SJCRH30 (cell line): Measurements from ENCODE around the gene LASP1. TPM values are rescaled to one million over a fixed set of nuclear protein-coding genes. Genes with fewer than 3 reads are reported as not detected.
"Not testable (repeated sequence)": the region's sequence is repeated elsewhere in the genome, so short reads cannot be mapped to it uniquely, and the experiment has no call there.

Experiments used
- DNase-seq, 2 experiments: peaks; one replicate each; pipeline ENCODE4 v3.0.0-alpha.2; 2015 to 2020
- H3K27ac ChIP-seq: fragments of 250-450 bp; sonication (Bioruptor Pico); 2 replicates; pipeline ENCODE4 v1.5.1; 2020; ENCODE audit warnings: mild to moderate bottlenecking, moderate library complexity
- H3K27me3 ChIP-seq: fragments of 250-450 bp; sonication (Bioruptor Pico); 2 replicates; pipeline ENCODE4 v1.5.1; 2020; ENCODE audit warnings: mild to moderate bottlenecking, moderate library complexity
- H3K36me3 ChIP-seq: fragments of 250-450 bp; sonication (Bioruptor Pico); 2 replicates; pipeline ENCODE4 v1.5.1; 2020; ENCODE audit warnings: mild to moderate bottlenecking, moderate library complexity
- H3K4me1 ChIP-seq: fragments of 250-450 bp; sonication (Bioruptor Pico); 2 replicates; pipeline ENCODE4 v1.5.1; 2020; ENCODE audit warnings: mild to moderate bottlenecking, moderate library complexity
- H3K4me3 ChIP-seq: fragments of 250-450 bp; sonication (Bioruptor Pico); 2 replicates; pipeline ENCODE4 v1.5.1; 2020; ENCODE audit warnings: mild to moderate bottlenecking, moderate library complexity
- H3K9me3 ChIP-seq: fragments of 250-450 bp; sonication (Bioruptor Pico); replicated peaks from 2 replicates; pipeline ENCODE4 v1.5.1; 2020; ENCODE audit warnings: mild to moderate bottlenecking, moderate library complexity
- total RNA-seq: library from RNA; depleted of rRNA; stranded (reverse); fragments of >200 nt; shearing (Covaris generic); gene quantifications from 2 replicates; pipeline ENCODE4 v1.2.3, GENCODE V29; 2014

The LASP1 gene
- total RNA-seq, 1 experiment from 2014 or later = 38.8 TPM

DNA sequence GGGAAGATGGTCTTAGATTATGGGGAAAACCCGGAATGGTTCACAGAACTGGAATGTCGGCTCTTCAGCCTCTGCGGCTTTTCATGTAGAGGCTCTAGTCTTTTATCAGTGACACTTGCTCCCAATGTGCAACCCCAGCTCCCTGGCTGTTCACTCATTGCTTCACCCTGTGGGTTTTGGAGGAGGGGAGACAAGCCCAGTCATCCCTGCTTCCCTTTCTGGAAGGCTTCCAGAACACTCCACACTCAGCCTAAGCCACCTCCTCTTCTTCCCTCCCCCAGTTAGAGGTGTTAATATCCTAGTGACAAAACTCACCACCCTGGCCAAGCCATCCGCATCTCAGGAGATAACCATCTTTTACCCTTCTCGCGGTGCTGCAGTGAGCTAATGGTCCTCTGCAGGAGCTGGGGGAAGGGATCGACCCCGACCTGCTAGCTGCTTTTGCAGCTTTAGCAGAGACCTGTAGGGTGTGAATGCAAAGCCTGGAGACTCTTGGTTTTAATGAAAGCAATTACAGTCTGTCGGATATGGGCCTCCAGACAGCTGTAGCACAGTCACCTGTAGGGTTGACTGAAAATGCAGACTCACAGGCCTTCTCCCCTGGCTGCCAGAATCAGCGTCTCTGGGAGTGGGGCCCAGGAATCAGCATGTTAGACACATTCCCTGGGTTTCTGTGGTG is 31.3 kb downstream of the LASP1 start:
- Histone ChIP-seq H3K27me3 (no peaks in the 10 kb centered on the region), H3K36me3 (peaks cover 17% of the 10 kb centered on the region), H3K4me3 (no peak overlapping the region), H3K4me1 (peaks cover 18% of the 10 kb centered on the region), H3K9me3 (no peaks in the 10 kb centered on the region), H3K27ac (no peak overlapping the region)
- no peak for DNase-seq

DNA sequence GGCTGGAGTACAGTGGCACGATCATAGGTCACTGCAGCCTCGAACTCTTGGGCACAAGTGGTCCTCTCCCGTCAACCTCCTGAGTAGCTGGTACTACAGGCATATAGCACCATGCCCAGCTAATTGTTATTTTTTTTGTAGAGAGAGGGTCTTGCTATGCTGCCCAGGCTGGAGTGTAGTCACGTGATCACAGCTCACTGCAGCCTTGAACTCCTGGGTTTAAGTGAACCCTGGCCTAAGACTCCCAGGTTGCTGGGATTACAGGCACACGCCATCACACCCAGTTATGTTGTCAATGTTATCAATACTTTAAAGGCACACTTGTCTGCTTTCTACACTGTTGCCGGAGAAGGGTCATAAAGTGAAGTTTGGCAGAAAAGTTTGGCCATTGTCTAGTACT is 33.5 kb downstream of the LASP1 start:
- Histone ChIP-seq H3K4me3 (no peak overlapping the region), H3K27me3 (no peaks in the 10 kb centered on the region), H3K36me3 (peaks cover 17% of the 10 kb centered on the region), H3K4me1 (no peaks in the 10 kb centered on the region), H3K27ac (no peak overlapping the region), H3K9me3 (no peaks in the 10 kb centered on the region)
- DNase-seq = no peak

DNA sequence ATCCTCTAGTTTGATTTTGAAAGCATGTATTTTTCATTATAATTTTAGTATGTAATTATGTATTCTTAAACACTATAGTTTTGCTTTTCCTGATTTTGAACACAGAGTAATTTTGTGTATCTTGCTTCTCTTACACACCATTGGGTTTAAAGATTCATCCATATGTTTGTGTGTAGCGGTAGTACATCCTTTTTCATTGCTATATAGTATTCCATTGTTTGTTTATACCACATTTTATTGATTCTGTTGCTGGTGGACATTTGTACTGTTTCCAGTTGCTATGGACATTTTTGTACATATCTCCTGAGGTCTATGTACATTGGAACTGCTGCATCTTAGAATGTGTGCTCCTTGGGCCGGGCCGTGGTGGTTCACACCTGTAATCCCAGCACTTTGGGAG is 35.0 kb downstream of the LASP1 start:
- DNase-seq = no peak
- Histone ChIP-seq H3K36me3 (peaks cover 15% of the 10 kb centered on the region), H3K9me3 (no peaks in the 10 kb centered on the region), H3K4me3 (no peak overlapping the region), H3K4me1 (no peaks in the 10 kb centered on the region), H3K27ac (no peak overlapping the region), H3K27me3 (no peaks in the 10 kb centered on the region)

DNA sequence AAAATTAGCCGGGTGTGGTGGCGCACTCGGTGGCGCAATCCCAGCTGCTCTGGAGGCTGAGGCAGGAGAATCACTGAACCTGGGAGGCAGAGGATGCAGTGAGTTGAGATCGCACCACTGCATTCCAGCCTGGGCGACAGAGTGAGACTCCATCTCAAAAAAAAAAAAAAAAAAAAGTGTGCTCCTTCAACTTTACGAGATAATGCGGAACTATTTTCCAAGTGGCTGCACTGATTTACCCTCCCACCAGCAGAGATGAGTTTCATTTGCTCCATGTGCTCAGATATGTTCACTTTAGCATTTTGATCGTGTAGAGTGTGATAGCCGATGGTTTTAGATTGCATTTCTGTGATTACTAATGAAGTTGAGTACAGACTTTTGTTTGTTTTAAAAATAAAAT is 35.5 kb downstream of the LASP1 start:
- no peaks in the 10 kb centered on the region for H3K27me3 ChIP-seq
- H3K4me3 ChIP-seq = no peak overlapping the region
- H3K36me3 ChIP-seq = peaks cover 14% of the 10 kb centered on the region
- no peaks in the 10 kb centered on the region for H3K4me1 ChIP-seq
- H3K27ac ChIP-seq = no peak overlapping the region
- DNase-seq = no peak
- H3K9me3 ChIP-seq = no peaks in the 10 kb centered on the region

DNA sequence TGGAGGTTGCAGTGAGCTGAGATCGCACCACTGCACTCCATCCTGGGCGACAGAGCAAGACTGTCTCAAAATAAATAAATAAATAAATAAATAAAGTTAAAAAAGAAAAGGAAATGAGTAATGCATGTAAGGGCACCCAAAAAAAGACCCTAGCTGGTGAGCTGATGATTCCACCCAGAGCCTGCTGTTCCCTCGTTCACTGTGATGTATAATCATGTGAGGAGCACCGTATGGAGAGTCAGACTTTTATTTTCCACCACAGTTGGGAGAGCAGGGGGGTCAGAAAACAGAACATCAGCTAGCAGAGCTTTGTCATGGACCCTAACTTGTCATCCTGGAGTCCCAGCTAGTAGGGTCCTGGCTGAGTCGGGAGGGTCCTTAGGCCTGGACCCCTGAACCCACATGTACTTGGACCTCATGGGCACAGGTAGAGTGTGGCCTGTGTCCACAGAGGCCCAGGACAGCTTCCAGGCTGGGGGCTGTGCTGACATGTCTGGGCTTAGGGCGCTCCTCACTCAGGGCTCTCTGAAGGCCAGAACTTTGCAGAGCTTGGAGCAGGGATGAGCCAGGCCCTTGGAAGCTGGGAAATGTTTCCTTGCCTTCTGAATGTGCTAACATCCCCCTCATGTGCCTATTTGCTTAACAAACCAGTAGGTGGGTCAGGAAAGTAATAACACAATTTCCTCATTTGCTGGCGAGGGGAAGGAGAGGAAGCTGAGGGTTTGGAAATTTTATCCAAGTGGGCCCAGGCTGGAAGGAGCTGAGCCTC is 36.8 kb downstream of the LASP1 start:
- Histone ChIP-seq H3K4me3 (no peak overlapping the region), H3K27ac (no peak overlapping the region), H3K9me3 (no peaks in the 10 kb centered on the region), H3K27me3 (no peaks in the 10 kb centered on the region), H3K4me1 (no peaks in the 10 kb centered on the region), H3K36me3 (peaks cover 14% of the 10 kb centered on the region)
- no peak for DNase-seq

DNA sequence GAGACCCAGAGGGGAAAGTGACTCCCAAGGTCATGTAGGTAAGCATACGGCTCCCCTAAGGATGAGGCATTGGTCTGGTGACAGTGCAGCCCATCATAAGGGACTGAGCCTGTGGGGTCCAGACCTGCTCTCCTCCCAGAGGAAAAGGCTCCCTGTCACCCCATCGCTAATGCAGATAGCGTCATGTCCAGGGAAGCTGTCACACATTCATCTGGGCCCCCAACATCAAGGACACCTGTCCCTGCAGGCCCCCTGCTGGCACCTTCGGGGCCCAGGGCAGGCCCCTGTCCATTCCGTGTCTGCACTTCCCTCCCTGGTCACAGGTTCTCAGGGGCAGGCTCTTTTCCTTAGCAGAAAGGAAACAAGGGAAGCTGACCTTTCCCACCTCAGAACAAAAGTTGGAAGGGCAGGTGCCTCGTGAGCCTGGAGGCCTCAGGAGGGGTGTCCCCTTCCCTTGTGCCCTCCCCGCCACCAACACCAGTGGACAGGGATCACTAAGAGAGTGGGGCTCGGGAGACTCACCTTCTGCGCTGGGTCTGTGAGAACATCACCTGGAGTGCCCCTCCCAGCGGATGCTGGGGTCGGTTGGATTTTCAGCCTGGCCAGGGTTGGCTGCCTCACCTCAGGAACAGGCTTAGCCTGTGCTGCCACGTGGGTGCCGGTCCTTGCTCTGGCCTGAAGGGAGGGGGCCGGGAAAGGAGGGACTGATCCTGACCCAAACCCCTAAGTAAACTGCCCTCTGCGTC is 38.2 kb downstream of the LASP1 start:
- Histone ChIP-seq H3K27ac (no peak overlapping the region), H3K27me3 (no peaks in the 10 kb centered on the region), H3K4me1 (no peaks in the 10 kb centered on the region), H3K9me3 (no peaks in the 10 kb centered on the region), H3K36me3 (peaks cover 14% of the 10 kb centered on the region), H3K4me3 (no peak overlapping the region)
- no peak for DNase-seq

DNA sequence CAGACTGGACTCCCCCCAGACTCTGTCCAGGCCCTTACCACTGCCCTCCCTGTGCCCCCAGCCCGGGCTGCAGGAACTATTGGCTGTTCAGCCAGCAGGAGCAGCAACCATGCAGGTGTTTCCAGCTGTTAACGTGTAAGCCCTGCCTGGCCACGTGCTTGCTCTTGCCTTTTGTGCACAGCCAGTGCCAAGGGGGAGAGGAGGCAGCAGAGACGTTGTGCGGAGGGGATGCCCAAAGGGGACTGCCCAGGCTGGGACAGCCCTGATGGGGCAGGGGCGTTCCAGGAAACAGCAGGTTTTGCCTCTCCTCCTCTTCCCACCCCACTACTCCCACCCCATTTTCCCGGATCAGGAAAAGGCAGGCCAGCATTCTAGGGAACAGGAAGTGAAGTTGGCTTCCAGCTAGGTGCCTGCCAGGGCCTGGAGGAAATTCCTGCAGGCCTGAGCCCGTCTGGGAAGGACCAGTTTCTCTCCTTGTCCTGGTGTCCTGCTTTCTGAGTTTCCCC is 38.9 kb downstream of the LASP1 start:
- no peak for DNase-seq
- Histone ChIP-seq H3K4me3 (no peak overlapping the region), H3K27ac (no peak overlapping the region), H3K9me3 (no peaks in the 10 kb centered on the region), H3K27me3 (no peaks in the 10 kb centered on the region), H3K4me1 (no peaks in the 10 kb centered on the region), H3K36me3 (peaks cover 10% of the 10 kb centered on the region)

DNA sequence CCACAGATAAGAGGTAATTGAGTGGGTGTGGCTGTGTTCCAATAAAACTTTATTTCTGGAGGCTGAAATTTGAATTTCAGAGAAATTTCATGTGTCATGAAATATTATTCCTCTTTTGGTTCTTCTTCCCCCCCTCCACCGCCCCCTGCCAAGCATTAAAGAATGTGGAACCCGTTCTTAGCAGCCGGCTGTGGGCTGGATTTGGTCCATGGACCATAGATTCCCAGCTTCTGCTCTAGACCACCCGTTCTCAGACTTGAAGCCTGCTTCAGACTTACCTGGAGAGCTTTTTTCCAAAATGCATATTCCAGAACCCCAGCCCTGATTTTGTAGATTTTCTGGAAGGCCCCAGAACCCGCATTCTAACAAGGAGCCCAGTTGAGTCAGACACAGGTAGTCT is 40.5 kb downstream of the LASP1 start:
- H3K27me3 ChIP-seq = no peaks in the 10 kb centered on the region
- DNase-seq = no peak
- no peaks in the 10 kb centered on the region for H3K4me1 ChIP-seq
- no peak overlapping the region for H3K4me3 ChIP-seq
- no peaks in the 10 kb centered on the region for H3K9me3 ChIP-seq
- H3K36me3 ChIP-seq = peaks cover 5% of the 10 kb centered on the region; the same call in 1 of the 2 replicates
- no peak overlapping the region for H3K27ac ChIP-seq

DNA sequence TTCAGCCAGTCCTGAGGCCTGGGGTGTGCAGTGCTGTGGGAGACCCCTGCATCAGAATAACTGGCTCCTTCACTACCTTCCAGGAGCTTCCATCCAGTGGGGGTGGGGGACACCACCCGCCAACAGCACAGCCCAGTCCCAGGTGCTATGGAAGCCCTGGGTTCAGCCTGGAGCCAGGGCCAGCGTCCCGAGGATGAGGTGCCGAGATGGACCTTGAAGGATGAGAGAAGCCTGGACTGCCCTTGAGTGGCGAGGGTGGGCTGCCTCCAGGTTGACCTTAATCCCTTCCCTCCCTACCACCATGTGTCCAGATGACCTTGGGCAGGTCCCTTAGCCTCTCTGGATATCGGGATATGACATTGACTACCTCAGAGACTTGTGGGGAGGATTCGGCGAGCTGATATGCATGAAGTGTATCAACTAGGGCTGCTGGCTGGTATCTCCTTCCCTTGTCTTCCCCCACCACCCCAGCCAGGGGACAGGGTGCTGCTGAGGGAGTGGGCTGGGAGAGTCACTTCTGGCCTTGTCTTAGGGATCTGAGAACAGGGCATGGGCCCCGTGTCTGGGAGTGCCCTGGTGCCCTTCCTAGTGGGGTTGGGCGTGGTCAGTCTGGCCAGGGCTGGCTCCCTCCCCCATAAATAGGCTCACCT is 41.3 kb downstream of the LASP1 start:
- Histone ChIP-seq H3K4me3 (no peak overlapping the region), H3K27me3 (no peaks in the 10 kb centered on the region), H3K27ac (no peak overlapping the region), H3K9me3 (no peaks in the 10 kb centered on the region), H3K4me1 (no peaks in the 10 kb centered on the region), H3K36me3 (peaks cover 5% of the 10 kb centered on the region; the same call in 1 of the 2 replicates)
- no peak for DNase-seq

DNA sequence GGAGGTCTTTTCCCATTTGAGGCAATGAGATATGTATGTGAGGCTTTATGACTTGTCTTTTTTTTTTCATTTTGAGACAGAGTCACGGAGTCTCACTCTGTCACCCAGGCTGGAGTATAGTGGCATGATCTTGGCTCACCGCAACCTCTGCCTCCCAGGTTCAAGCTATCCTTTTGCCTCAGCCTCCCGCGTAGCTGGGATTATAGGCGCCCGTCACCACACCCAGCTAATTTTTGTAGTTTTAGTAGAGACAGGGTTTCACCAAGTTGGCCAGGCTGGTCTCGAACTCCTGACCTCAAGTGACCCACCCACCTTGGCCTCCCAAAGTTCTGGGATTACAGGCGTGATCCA is 41.8 kb downstream of the LASP1 start:
- not testable (repeated sequence) for H3K27ac ChIP-seq, H3K4me1 ChIP-seq, DNase-seq, H3K9me3 ChIP-seq, H3K27me3 ChIP-seq, H3K4me3 ChIP-seq, H3K36me3 ChIP-seq

DNA sequence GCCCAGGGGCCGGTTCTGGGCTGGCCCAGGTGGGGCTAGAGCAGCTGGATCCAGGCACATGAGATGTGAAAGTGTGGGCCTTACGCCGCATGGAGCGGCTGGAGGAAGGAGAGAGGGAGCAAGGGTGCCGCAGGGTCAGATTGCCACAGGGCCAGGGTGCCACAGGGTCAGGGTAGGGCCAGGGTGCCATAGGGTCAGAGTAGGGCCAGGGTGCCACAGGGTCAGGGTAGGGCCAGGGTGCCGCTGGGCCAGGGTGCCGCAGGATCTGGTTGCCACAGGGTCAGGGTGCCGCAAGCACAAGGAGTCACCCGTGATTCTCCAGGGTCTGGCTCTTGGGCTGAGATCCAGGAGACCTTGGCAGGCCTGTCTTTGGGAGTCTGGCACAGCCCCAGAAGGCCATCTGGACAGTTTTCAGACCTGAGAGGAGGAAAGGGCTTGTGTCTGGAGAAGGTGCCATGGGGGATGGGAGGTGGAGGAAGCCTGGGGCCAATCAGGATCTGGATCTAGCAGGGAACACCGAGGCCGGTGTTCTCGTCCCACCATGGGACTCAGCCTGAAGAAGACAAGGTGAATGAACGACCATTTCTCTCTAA is 42.5 kb downstream of the LASP1 start:
- H3K4me3 ChIP-seq = no peak overlapping the region
- H3K9me3 ChIP-seq = no peaks in the 10 kb centered on the region
- DNase-seq = no peak
- H3K27me3 ChIP-seq = no peaks in the 10 kb centered on the region
- peaks cover 7% of the 10 kb centered on the region; the same call in 1 of the 2 replicates for H3K36me3 ChIP-seq
- no peak overlapping the region for H3K27ac ChIP-seq
- H3K4me1 ChIP-seq = no peaks in the 10 kb centered on the region

DNA sequence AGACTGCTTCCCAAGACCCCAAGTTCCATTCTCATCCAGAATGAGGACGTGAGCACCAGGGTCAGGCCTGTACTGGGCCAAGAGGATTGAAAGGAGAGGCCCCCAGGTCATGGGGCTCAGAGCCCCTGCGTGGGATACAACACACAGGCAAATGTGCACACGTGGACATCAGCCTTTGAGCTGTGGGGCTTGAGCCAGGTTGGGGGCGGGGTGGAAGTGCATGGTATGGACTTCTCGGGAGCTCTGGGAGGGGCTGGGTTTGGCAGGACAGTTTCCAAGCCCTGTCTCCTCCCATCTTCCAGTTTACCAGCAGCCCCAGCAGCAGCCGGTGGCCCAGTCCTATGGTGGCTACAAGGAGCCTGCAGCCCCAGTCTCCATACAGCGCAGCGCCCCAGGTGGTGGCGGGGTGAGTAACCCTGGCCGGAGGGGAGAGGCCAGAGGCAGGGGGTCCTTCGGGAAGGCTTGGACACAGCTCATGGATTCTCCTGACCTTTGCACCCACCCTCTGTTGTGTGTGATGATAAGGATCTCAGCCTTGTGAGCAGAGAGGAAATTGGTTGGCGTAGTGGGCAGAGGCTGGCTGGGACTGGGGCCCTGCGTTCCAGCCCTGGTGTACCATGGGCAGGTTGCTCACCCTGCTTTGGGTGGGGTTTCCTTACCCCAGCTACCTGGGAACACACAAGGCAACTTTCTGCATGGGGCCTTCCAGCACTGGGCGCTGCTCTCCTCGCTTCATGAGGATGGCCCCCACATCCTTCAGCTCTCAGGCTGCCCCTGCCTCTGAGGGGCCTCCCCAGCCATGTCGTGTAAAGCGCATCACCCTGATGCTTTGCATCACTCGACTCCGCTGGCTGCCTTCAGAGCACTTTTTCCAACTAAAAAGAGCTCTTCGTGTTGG is 45.1 kb downstream of the LASP1 start:
- no peaks in the 10 kb centered on the region for H3K27me3 ChIP-seq
- H3K4me1 ChIP-seq = no peaks in the 10 kb centered on the region
- 0 out of 2 replicates have a peak, but pooled peaks cover 7% of the 10 kb centered on the region for H3K36me3 ChIP-seq
- no peak overlapping the region for H3K27ac ChIP-seq
- no peak for DNase-seq
- H3K4me3 ChIP-seq = no peak overlapping the region
- H3K9me3 ChIP-seq = no peaks in the 10 kb centered on the region

DNA sequence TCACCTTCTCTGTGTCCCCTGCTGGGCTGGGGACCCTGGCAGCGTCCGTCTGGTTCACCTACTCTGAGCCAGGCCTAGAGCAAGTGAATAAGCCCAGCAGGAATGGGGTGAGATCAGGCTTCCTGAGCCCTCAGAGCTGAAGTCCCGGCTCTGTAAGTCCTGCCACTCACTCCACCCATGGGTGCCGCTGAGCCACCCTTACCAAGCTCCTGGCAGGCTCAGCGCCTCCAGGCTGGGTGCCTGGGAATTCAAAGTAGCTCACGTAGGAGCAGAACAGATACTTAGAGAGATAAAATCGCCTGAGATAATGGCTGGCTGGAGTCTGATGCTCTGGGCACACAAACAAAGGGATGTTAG is 45.8 kb downstream of the LASP1 start:
- H3K36me3 ChIP-seq = 0 out of 2 replicates have a peak, but pooled peaks cover 7% of the 10 kb centered on the region
- no peak overlapping the region for H3K27ac ChIP-seq

DNA sequence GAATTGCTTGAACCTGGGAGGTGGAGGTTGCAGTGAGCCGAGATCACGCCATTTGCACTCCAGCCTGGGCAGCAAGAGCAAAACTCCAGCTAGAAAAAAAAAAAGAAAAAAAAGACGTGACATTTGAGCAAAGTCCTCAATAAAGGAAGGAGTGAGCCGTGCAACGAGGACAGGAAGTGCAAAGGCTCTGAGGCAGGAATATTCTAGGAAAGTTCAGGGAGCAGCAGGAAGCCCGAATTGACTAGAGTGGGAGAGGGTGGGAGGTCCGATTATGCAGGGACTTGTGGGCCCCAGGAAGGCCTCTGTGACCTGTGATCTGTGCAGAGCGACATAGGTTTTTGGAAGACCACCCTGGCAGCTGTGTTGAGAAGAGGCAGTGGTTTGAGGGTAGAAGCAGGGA is 46.9 kb downstream of the LASP1 start:
- Histone ChIP-seq H3K4me1 (peaks cover 2% of the 10 kb centered on the region; the same call in 1 of the 2 replicates), H3K9me3 (no peaks in the 10 kb centered on the region), H3K27ac (no peak overlapping the region), H3K36me3 (0 out of 2 replicates have a peak, but pooled peaks cover 7% of the 10 kb centered on the region), H3K27me3 (no peaks in the 10 kb centered on the region), H3K4me3 (no peak overlapping the region)
- no peak for DNase-seq

More for the DNA sequence above, 45.8 kb downstream of the LASP1 start:
- Histone ChIP-seq H3K9me3 (no peaks in the 10 kb centered on the region), H3K4me1 (no peaks in the 10 kb centered on the region), H3K27me3 (no peaks in the 10 kb centered on the region), H3K4me3 (no peak overlapping the region)
- DNase-seq = no peak
